HG03039 (cell line): ENCODE data around the gene PKD2.
A peak's percentile ranks its signal among the peaks of the same experiment; 100 is the strongest.

Experiments
- ATAC-seq: cut with Tn5 transposase; IDR thresholded peaks from one replicate; pipeline ENCODE4 v1.9.1; 2021; ENCODE audit warnings: mild to moderate bottlenecking, moderate library complexity; ENCODE audit not compliant: unreplicated experiment

Gene PKD2

GRCh38 chr4:88007304-88008121, at the start of gene PKD2:
PKD2 (plus strand) TSS chr4:88007635; CDS start chr4:88007734, 99 bp downstream.
- peak; percentile 90 for ATAC-seq

GRCh38 chr4:87961993-87962392, 45.4 kb upstream of the PKD2 start:
- no peak for ATAC-seq

- no peak for ATAC-seq
Observed at GRCh38 chr4:87962398-87963146, 44.9 kb upstream of the PKD2 start.

- no peak for ATAC-seq
Observed at GRCh38 chr4:87965501-87965975, 41.9 kb upstream of the PKD2 start.

GRCh38 chr4:87966095-87966496, 41.3 kb upstream of the PKD2 start:
- no peak for ATAC-seq

- no peak for ATAC-seq
Observed at GRCh38 chr4:87967193-87967592, 40.2 kb upstream of the PKD2 start.

GRCh38 chr4:87970121-87970520, 37.3 kb upstream of the PKD2 start:
- ATAC-seq: no peak

- no peak for ATAC-seq
Observed at GRCh38 chr4:87971866-87972265, 35.6 kb upstream of the PKD2 start.

GRCh38 chr4:87973283-87974169, 33.9 kb upstream of the PKD2 start:
- ATAC-seq: peak; percentile 77

- ATAC-seq: no peak
Observed at GRCh38 chr4:87974856-87975462, 32.5 kb upstream of the PKD2 start.

GRCh38 chr4:87975466-87975865, 32.0 kb upstream of the PKD2 start, which contains the start of gene SPP1:
SPP1 (plus strand) TSS chr4:87975714; CDS start chr4:87976896, 1,182 bp downstream.
- ATAC-seq: no peak

- no peak for ATAC-seq
Observed at GRCh38 chr4:87977521-87978278, 29.7 kb upstream of the PKD2 start.

GRCh38 chr4:87978681-87979080, 28.8 kb upstream of the PKD2 start:
- ATAC-seq: no peak

GRCh38 chr4:87979810-87980209, 27.6 kb upstream of the PKD2 start:
- ATAC-seq: no peak

GRCh38 chr4:87981486-87981885, 25.9 kb upstream of the PKD2 start:
- no peak for ATAC-seq

- no peak for ATAC-seq
Observed at GRCh38 chr4:87982036-87982435, 25.4 kb upstream of the PKD2 start.

- ATAC-seq: no peak
Observed at GRCh38 chr4:87982446-87983010, 24.9 kb upstream of the PKD2 start.

GRCh38 chr4:87983996-87984395, 23.4 kb upstream of the PKD2 start:
- no peak for ATAC-seq

- peak; percentile 86 for ATAC-seq
Observed at GRCh38 chr4:87985097-87985886, 22.1 kb upstream of the PKD2 start.
